Psoas muscle (tissue), 8 donors: Measurements from ENCODE around the gene BTN1A1. TPM values are rescaled to one million over a fixed set of nuclear protein-coding genes. Genes with fewer than 3 reads are reported as not detected.
"Not testable (repeated sequence)": the region's sequence is repeated elsewhere in the genome, so short reads cannot be mapped to it uniquely, and the experiment has no call there.

Experiments used
- ATAC-seq, 4 donors: fragments of 200-7000 bp; cut with Tn5 transposase; one replicate each; pipeline ENCODE4 v1.9.1; 2020; ENCODE audit warnings: moderate library complexity in 3 of 4, mild to moderate bottlenecking in 2 of 4
- DNase-seq, 2 donors: peaks; one replicate each; pipeline ENCODE4 v3.0.0-alpha.2; 2020
- H3K27ac ChIP-seq: fragments of 200-600 bp; one replicate; pipeline ENCODE4 v1.8.0; 2022
- H3K27me3 ChIP-seq, 3 donors: fragments of 200-600 bp in 1 of 3; one replicate each; pipeline versions ENCODE4 v1.6.1 to v1.8.0; 2013 to 2022; ENCODE audit warnings: low read length in 2 of 3, mild to moderate bottlenecking in 2 of 3, moderate library complexity in 1 of 3; ENCODE audit not compliant: insufficient read depth in 3 of 3
- H3K36me3 ChIP-seq, 2 donors: fragments of 200-600 bp in 1 of 2; one replicate each; pipeline versions ENCODE4 v1.6.1 to v1.8.0; 2013 to 2022; ENCODE audit warnings: low read depth in 1 of 2, mild to moderate bottlenecking in 1 of 2, moderate library complexity in 1 of 2; ENCODE audit not compliant: insufficient read depth in 1 of 2
- H3K4me1 ChIP-seq: fragments of 200-600 bp; one replicate; pipeline ENCODE4 v1.8.0; 2022
- H3K4me3 ChIP-seq: fragments of 200-600 bp; one replicate; pipeline ENCODE4 v1.8.0; 2022; ENCODE audit warnings: mild to moderate bottlenecking
- H3K9me3 ChIP-seq: fragments of 200-600 bp; one replicate; pipeline ENCODE4 v1.8.0; 2022
- CTCF ChIP-seq: fragments of 200-600 bp; IDR thresholded peaks from one replicate; pipeline ENCODE4 v1.8.0; 2022; ENCODE audit warnings: antibody characterized with exemption
- WGBS, 3 donors: extraction: QIAGEN DNeasy Blood & Tissue Kit; methylation state at CpG; one replicate each; pipeline versions ENCODE4 v1.1.6 to v1.1.7; 2013; 5-methylcytosine and 5-hydroxymethylcytosine counted together
- intact Hi-C, 2 donors: fragments of 100-400 bp; cut with DNase I; formaldehyde crosslinking; loops; one replicate each; pipeline versions ENCODE4 v1.11.0 to v1.14.2; 2022
- polyA plus RNA-seq, 3 donors: library from polyadenylated mRNA; stranded (reverse); fragments of 200-250 nt; gene quantifications; one replicate each; pipeline ENCODE4 v1.2.3, GENCODE V29; 2013
- total RNA-seq, 4 donors: library from RNA; stranded (reverse); fragmentation: NEBNext Ultra II Directional in 2 of 4; extraction: Animal tissue kit (Norgen Biotek cat#: 25700) in 2 of 4; gene quantifications; one replicate each; pipeline versions ENCODE4 v1.2.1 to v1.2.4, GENCODE V29; 2021 to 2023
- donor health status: healthy with polysubstance abuse.
- donor health status: DM: no; HTN: no; CAD: no; lungs with moderate emphysema.
- donor health status: Bipolar disorder and iron deficiency.
- donor health status: healthy.
- donor health status: DM: yes; HTN: yes; CAD: no.
- donor health status: DM: no; HTN: no; CAD: no.
- donor health status: DM: no; HTN: no; CAD: no.
- donor health status: DM: yes; HTN: yes; CAD: no.

The BTN1A1 gene
- total and polyA plus RNA-seq, 7 donors = not detected

GRCh38 chr6:26457264-26457805 lies 42.8 kb upstream of the BTN1A1 start:
- H3K27me3 ChIP-seq = no peaks in the 10 kb centered on the region
- no peaks in the 10 kb centered on the region for H3K9me3 ChIP-seq
- DNase-seq (peak; percentile 39 to 56), ATAC-seq (peak; percentile 54 to 76 (median 67))
- peaks cover 0 to 28% of the 10 kb centered on the region in 2 donors for H3K36me3 ChIP-seq
- H3K27ac ChIP-seq = peak overlapping the region; percentile 93
- intact Hi-C loops = loop anchor here in 1 of 2 donors (5.0 kb wide), 1 partner anchor 35 kb away; no protein-coding TSS in a partner anchor
- WGBS, 3 donors = 6 to 10% (median 10%) methylated on average over 9 of the region's 9 CpGs
- peaks cover 27% of the 10 kb centered on the region for H3K4me1 ChIP-seq
- peak overlapping the region; percentile 90 for H3K4me3 ChIP-seq
- TF ChIP-seq CTCF = no peak

- Histone ChIP-seq H3K9me3 (no peaks in the 10 kb centered on the region), H3K27me3 (no peaks in the 10 kb centered on the region), H3K36me3 (peaks cover 0 to 35% of the 10 kb centered on the region in 2 donors), H3K4me1 (peaks cover 27% of the 10 kb centered on the region), H3K4me3 (peak within 1 kb of the TSS; percentile 90), H3K27ac (peak within 1 kb of the TSS; percentile 93)
- no peak for TF ChIP-seq CTCF
- DNase-seq (peak; percentile 58 to 81), ATAC-seq (peak; percentile 99 to 100 (median 100))
- WGBS, 3 donors = 0 to 1% (median 0%) methylated on average over 28 to 31 of the region's 31 CpGs
- intact Hi-C loops = loop anchor here in 1 of 2 donors (5.0 kb wide), 1 partner anchor 36 kb away; no protein-coding TSS in a partner anchor
Observed at GRCh38 chr6:26457806-26458688, 42.1 kb upstream of the BTN1A1 start, which contains the start of gene BTN2A1. Gene BTN2A1 (plus strand): TSS chr6:26457955. CDS start chr6:26458637, 682 bp downstream.

GRCh38 chr6:26459023-26459810 lies 40.9 kb upstream of the BTN1A1 start:
- peaks cover 9 to 47% of the 10 kb centered on the region in 2 donors for H3K36me3 ChIP-seq
- intact Hi-C loops = loop anchor here in 1 of 2 donors (5.0 kb wide), 1 partner anchor 37 kb away; no protein-coding TSS in a partner anchor
- H3K4me3 ChIP-seq = peak overlapping the region; percentile 90

GRCh38 chr6:26461353-26461752 lies 38.8 kb upstream of the BTN1A1 start:
- peaks cover 14 to 68% of the 10 kb centered on the region in 2 donors for H3K36me3 ChIP-seq
- H3K27me3 ChIP-seq, intact Hi-C loops, H3K9me3 ChIP-seq, DNase-seq, H3K27ac ChIP-seq, ATAC-seq: not testable (repeated sequence)
- H3K4me3 ChIP-seq = peak overlapping the region; percentile 44
- WGBS, 3 donors = 66 to 73% (median 68%) methylated on average over 5 of the region's 5 CpGs
- H3K4me1 ChIP-seq = peaks cover 27% of the 10 kb centered on the region

More at GRCh38 chr6:26459023-26459810, 40.9 kb upstream of the BTN1A1 start:
- H3K27ac ChIP-seq = peak overlapping the region; percentile 93
- H3K4me1 ChIP-seq = peaks cover 27% of the 10 kb centered on the region
- TF ChIP-seq CTCF = no peak
- no peaks in the 10 kb centered on the region for H3K9me3 ChIP-seq
- DNase-seq (no peak), ATAC-seq (no peak)
- no peaks in the 10 kb centered on the region for H3K27me3 ChIP-seq
- WGBS, 3 donors = 71 to 80% (median 75%) methylated on average over 16 of the region's 16 CpGs
